Dedifferentiated amniotic fluid mesenchymal stem cell (primary cell): ENCODE data around the gene CTNNA1.
"Not testable (repeated sequence)": the region's sequence is repeated elsewhere in the genome, so short reads cannot be mapped to it uniquely, and the experiment has no call there.

Experiments
- DNase-seq: peaks from one replicate; pipeline ENCODE4 v3.0.0-alpha.2; 2016; ENCODE audit errors: extremely low spot score

CTNNA1 gene

DNA sequence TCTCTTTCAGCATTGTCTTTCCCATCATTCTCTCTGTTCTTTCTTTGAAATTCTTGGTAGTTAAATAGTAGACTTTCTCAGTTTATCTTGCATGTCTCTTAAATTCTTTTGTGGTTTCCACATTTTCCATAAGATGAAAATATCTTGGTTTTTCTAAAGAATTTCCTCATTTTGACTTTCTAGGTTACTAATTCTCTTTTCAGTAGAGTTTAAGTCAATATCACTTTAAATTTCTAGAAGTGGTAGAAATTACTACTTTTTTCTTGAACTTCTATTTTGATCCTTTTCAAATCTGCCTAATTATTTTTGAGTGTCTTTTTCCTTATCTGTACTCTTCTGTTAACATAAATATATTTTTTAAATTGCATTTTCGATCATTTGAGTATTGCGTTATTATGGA is 145.5 kb downstream of the CTNNA1 start:
- DNase-seq, result no peak

DNA sequence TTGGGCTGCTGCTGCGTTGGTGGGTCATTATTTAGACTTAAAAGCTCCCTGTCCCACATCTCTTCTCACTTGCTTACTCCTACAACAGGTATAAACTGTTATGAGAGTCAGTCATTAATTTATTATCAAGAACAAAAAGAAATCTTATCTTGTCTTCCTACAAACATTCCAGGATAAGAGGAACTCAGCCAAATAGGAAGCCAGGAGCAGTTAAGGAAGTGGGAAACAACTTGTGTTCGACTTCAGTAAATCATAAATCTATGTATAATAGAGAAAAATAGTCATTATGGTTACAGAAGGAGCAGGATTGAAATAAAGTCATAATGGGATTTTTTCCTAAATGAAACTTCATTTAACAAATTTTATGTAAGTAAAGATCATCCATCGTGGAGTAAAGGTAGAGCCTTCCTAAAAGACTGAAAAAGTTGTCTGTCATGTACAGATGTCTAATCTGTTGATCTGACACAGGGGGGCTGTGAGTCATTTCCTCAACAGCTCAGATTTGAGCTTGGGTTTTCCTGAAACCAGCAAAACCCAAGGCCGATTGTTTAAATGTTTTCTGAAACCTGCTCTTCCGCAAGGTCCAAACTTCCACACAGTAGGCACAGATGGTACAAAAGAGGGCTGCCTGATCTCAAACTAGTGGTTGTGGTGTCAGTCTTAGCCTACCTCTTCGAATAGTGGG is 147.2 kb downstream of the CTNNA1 start:
- no peak for DNase-seq

DNA sequence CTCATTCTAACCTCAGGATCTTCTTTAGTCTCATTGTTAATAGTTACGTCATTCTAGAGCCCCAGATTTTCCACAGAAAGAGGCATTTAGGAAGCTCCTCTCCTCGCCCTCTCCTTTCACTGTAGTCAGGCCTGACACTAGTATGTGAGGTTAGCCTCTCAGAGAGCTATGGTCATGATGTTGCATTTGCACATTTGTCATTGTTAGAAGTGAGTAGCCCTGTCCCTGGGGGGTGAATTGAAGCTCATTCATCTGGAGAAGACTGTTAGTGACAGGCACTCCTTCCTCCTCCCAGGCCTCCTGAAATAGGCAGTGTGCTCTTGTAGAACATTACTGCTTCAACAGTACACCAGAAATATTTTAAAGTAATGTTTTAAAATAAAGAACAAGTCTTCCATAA is 148.5 kb downstream of the CTNNA1 start:
- no peak for DNase-seq

DNA sequence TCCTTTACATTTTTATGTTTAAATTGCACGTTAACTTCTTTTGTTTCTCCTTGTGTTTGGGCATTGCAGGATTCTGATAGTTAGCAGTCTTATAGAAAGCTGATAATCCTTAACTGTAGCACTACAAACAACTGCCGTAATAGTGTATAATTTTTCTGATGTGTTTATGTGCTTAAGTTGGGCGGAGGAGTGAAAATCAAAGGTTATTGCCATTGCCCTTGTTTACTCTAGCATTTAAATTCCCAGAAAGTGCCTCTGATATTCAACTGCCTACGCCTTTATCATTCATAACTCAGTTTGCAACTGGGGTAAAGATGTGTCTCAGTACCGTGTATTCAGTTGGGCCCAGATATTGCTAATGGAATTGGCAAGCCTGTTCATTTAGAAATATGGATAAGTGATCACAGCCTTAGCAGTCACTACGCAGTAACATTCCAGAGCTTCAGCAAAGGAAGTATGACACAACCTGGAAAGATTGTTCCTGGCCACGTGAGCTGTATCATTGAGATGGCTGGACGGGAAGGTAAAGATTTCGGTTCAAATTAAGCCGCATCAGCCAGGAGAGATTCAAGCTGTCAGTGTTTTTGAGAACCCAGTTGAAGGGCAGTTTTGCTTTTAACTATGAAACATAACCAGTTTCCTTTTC is 150.0 kb downstream of the CTNNA1 start:
- peak; percentile 25 for DNase-seq

DNA sequence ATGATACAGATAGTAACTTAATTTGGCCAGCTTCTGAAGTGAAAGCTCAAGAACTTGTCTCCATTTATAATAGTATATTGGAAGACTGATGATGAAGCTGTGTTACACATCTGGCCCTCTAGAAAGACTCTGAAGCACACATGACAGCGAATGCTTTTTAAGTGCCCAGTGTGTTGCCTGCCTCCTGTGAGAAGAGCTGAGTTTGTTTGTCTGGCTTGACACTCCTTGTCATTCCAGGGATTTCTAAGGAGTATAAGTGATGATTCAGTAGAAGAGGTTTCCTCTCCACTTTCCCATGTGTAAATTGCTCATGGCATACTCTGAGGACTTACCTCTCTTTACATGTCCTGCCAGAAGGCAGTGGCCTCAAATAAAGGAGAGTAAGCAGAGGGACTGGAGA is 152.3 kb downstream of the CTNNA1 start:
- no peak for DNase-seq

DNA sequence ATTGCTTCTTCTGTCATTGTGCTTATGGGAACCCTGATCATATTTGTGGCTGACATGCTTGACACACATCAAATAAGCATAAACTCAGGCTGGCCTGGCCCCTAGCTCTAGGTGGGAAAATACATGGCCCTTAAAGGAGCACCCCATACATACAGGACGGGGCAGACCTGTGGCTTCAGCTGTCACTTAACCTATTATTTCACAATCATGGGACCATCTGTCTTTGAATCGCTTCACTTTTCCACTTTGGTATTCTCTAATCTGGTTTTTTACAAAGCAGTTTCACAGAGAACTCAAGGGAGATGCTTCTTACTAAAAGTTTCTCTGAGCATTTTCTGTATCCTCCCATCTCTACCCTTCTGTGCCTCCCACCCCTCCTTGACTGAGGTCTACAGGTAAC is 156.5 kb downstream of the CTNNA1 start:
- no peak for DNase-seq

DNA sequence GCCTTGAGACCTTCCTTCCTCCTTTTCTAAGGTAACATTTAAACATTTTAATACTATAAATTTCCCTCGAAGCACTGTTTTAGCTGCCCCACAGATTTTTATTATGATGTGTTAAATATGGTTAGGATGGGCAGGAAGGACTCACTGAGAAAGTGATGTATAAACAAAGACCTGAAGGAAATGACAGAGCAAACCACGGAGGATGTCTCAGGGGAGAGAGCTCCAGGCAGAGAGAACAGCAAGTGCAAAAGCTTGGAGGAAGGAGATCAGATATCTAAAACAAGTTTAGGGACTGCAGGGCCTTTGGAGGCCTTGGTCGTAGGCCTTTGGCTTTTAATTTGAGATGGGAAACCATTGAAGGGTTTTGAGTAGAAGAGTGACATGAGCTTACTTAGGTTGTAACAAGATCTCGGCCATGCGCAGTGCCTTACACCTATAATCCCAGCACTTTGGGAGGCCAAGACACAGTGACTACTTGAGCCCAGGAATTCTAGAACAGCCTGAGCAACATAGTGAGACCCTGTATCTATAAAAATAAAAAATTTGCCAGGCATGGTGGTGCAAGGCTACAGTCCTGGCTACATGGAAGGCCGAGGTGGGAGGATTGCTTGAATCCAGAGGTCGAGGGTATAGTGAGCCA is 157.4 kb downstream of the CTNNA1 start:
- DNase-seq, result no peak

DNA sequence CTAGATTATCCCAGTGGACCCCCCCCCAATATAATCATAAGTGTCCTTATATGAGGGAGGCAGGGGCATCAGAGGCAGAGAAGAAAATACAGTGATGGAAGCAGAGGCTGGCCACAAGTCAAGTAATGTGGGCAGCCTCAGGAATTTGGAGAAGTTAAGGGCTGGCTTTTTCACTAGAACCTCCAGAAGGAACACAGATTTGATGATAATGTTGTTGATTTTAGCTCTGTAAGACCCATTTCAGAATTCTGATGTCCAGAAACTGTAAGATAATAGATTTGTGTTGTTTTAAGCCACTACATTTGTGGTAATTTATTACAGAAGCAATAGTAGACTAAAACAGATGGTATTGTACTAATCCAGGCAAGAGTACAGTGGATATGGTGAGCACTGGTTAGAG is 158.2 kb downstream of the CTNNA1 start:
- DNase-seq, result peak; percentile 18

DNA sequence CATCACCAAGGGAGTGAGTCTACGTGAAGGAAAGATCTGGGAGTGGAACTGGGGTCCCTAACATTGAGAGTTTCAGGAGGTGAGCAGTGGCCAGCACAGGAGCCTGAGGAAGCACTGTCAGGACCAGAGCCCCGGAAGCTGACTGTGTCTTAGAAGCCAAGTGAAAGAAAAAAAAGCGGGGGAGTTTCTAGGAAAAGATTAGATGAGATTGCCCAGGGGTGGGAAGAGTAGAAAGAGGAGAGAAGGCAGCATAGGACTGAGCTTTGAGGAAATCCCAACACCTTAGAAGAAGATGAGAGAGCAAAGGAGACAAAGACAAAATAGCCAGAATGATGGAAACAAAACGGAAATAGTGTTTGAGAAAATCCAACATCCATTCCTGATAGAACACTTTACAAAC is 158.9 kb downstream of the CTNNA1 start:
- no peak for DNase-seq

DNA sequence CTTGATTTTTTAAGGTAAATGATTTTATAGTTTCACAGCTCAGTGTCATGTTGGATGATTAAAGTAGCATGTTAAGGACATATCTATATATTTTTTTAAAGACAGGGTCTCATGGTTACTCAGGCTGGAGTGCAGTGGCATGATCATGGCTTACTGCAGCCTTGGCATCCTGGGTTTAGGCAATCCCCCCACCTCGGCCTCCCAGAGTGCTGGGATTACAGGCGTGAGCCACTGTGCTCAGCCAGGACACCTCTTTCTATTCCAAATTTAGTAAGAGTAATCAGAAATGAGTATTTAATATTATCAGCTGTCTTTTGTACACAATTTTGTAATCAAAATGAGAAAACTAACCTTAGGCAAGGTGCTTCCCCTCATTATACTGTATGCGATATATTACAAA is 160.5 kb downstream of the CTNNA1 start:
- no peak for DNase-seq

DNA sequence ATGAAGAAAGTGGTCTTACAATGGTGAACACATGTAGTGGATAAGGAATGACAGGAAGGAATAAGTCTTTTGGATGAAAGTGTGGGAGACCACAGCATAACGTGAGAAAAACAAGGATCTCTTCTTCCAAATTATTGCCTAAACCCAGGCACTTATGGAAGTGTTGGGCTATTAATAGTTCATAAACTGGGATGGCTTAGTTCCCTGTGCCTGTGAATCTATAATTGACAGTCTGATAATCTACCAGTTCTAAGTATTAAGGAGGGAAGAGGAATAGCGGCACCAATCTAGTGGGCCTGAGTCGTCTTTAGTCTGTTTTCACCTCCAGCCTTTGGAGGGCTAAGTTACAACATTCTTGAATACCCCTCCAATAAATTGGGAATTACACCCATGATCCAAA is 161.1 kb downstream of the CTNNA1 start:
- DNase-seq, result no peak

DNA sequence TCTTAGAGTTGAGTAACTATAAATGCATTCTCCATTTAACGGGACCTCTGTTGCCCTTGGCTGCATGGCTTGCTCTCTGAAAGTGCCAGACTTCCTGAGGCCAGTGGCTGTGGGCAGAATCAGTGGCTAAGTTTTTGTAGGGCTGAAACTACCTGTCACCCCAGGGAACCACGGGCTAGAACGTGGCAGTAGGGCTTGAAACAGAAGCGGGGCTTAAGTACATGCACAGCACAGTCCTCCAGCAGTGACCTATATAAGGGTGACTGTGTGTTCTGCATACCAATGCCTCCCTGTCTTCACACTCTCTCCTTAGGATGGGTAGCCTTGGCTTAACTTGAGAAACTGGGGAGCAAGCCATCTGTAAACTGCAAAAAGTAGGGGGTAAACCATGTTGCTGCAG is 165.5 kb downstream of the CTNNA1 start:
- no peak for DNase-seq

DNA sequence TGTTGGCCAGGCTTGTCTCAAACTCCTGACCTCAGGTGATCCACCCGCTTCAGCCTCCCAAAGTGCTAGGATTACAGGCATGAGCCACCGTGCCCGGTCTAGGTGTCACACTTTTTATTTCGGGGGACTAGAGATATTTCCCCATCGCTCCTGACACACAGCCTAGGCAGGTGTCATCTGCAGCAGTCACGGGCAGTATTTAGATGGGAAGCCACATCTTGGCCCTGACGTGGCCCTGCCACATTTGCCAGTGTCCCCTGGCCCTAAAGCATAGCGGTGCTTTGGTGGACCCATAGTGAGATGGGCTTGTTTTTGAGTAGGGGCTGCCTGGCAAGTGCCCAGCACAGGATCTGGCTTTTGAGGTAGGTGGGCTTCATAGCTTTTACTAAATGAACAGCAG is 167.0 kb downstream of the CTNNA1 start:
- no peak for DNase-seq

DNA sequence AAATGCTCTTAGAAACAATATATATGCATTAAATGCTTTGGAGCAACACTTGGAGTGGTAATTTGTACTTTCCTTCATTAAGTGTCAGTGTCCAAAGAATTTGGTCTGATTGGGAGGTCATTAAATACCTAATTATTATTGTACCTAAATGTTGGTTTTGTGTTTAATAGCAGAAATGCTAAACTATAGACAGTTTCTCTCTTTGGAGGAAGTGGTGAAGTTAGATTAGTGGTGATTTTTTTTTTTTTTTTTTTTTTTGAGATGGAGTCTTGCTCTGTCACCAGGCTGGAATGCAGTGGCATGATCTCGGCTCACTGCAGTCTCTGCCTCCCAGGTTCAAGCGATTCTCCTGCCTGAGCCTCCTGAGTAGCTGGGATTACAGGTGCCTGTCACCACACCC is 168.1 kb downstream of the CTNNA1 start:
- DNase-seq, result not testable (repeated sequence)

DNA sequence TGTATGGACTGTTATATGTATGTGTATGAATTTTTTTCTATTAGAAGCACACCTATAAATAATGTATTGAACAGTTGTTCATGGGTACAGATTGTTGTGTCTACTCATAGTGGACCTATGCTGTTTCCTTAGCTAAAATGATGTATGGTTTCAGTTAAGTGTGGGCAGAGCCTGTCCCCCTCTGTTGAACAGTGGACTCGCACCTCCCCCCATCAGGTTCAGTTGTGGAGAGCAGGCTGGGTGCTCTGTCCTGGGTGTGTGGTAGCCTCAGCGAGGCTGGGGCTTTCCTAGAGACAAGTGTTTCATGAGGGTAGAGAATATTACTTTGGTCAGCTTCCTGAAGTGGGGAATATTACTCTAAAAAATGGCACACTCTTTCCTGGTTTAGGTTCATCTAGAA is 169.3 kb downstream of the CTNNA1 start:
- DNase-seq, result no peak

DNA sequence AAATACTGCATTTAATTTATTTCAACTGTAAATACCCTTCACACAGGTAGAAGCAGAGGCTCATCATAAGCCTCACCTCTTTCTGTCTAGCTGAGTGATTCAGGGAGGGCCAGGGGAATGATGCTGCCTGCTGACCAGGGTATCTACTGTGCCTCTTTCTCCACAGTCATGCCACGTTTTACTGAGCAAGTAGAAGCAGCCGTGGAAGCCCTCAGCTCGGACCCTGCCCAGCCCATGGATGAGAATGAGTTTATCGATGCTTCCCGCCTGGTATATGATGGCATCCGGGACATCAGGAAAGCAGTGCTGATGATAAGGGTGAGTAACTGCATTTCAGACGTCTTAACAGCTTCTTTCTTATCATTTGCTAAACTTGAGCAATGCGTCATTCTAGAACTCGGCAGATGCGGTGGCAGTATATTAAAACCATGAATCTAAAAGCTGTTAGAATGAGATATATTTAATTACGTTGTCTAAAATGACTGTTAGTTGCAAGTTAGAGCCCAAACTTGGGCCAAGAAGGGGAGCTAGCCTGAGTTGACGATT is 171.9 kb downstream of the CTNNA1 start:
- DNase-seq, result no peak

DNA sequence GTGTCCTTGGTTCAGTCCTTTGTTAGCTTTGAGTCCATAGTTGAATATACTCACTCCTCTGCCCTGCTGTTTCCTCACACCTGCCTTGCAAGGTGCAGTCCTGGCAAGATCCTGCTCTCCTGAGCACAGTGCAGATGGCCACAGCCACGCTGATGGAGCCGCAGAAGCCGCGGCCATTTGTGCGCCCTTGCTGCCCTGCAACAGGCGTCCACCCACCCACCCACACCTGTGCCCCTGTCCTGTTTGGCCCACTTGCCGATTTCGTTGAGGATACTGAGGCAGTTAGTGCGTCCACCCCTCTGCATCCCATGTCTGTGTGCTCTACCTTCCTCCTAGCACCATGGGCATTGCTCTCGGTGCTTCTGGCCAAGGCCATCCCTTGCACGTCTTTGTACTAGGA is 173.0 kb downstream of the CTNNA1 start:
- DNase-seq, result no peak

DNA sequence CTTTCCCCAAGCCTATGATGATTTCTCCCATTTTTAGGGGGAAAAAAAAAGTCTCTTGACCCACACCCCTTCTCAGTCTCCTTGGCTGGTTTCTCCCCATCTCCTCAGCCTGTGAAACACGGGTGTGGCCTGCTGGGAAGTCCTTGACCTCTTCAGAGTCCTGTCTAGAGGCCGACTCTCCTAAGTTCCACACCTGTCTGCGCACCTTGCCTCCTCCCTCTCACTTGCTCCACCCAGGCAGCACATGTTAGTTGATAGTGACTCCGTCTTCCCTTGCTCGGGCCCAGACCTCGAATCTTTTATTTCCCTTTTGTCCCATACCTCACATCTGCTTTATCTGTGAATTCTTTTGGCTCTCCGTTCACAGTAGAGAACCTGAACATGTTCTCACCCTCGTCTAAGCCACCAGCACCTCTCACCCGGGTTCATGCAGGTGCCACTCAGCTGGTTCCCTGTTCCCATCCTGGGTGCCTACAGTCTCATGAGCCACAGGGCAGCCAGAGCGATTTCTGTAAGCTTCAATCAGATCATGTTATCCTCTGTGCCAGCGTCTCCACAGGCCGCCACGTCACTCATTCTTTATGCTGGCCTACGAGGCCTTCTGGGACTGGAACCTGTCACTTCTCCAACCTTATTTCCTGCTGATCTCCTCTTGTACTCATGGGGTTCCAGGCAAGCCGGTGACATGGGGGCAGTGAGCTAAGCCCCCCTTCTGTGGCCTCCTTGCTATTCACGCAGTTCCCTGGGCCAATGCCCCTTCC is 173.6 kb downstream of the CTNNA1 start:
- no peak for DNase-seq

DNA sequence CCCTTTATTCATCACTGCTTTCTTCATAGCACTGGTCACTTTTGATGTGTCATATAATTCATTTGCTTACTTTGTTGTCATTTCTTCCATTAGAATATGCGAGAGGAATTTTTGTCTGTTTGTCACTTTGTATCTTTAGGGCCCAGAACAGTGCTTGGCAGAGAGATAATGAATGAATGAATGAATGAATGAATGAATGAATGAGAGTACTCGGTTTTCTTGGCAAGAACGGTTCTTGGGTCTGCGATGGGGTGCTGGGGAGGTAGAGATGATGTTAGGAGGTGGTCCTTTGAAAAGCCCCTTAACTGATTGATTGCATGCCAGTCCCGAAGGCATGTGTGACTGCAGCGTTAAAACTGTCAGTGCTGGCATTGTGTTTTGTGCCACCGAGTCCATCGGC is 174.3 kb downstream of the CTNNA1 start:
- no peak for DNase-seq

DNA sequence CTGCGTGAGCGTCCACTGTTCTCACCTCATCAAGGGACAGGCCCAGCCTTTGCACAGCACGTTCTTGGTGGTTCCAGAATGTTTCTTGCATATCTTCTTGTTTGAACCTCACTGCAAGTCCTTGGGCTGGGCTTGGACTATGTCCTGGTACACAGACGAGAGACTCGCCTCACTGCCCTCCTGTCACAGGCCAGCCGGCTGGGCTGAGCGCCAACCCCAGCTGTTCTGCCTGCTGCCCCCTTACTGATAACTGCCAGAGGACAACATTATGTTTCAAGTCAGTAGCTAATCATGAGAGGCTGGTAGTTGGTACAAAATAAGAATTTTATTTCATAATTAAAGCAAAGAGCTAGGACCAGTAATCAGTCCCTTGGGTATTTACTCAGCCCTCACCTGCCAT is 174.8 kb downstream of the CTNNA1 start:
- no peak for DNase-seq

DNA sequence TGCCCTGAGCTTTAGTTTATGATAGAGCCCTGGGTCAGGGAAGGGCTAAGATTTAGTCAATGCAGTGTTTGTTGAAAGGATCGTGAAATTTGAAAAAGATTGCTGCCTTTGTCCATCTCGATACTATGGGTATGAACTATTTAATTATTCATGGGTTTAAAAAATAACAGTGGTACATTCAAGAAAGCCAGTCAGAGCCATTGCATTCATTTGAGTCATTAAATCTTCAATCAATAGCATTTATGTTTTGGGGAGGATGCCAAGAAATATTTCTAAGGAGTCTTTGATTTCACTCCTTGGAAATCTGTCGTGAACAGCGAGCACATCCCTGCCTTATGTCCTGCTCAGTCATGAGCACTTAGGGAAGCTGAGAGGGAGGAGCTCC is 176.3 kb downstream of the CTNNA1 start:
- DNase-seq, result no peak

DNA sequence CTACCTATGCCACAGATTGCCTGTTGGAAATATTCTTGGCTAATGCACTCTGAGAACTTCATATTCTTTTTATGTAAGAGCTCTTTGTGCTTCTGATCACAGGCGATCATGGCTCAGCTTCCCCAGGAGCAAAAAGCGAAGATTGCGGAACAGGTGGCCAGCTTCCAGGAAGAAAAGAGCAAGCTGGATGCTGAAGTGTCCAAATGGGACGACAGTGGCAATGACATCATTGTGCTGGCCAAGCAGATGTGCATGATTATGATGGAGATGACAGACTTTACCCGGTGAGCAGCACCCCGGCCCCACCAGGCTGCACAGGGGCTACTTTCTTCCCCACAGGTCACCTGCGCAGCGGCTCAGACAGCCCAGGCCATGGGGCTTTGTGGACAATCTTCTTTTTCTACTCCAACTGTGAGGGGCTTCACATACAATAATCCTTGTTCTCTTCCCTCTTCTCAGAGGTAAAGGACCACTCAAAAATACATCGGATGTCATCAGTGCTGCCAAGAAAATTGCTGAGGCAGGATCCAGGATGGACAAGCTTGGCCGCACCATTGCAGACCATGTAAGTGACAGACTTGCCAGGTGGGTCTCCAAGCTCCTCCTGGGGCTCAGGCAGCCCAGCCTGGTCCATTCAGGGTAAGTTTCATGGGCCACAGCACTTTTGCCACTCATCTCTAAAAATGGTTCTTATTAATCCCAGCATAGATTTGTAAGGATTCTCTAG is 177.3 kb downstream of the CTNNA1 start:
- DNase-seq, result no peak
